HEK293T (cell line): ENCODE measurements around the gene MVB12A.

Experiments used
- FOXA1 ChIP-seq: fragments of 450-650 bp; IDR thresholded peaks from 2 replicates; pipeline ENCODE4 v1.6.1; 2016; ENCODE audit warnings: mild to moderate bottlenecking
- FOXM1 ChIP-seq: fragments of 450-650 bp; IDR thresholded peaks from 2 replicates; pipeline ENCODE4 v1.6.1; 2017; ENCODE audit warnings: mild to moderate bottlenecking, borderline replicate concordance
- LEF1 ChIP-seq: fragments of 450-650 bp; IDR thresholded peaks from 2 replicates; pipeline ENCODE4 v1.6.1; 2017; ENCODE audit warnings: mild to moderate bottlenecking, borderline replicate concordance
- NFRKB ChIP-seq: fragments of 450-650 bp; IDR thresholded peaks from 2 replicates; pipeline ENCODE4 v1.6.1; 2016; ENCODE audit warnings: mild to moderate bottlenecking, moderate library complexity
- TARDBP ChIP-seq: fragments of 450-650 bp; IDR thresholded peaks from 2 replicates; pipeline ENCODE4 v1.6.1; 2016

DNA sequence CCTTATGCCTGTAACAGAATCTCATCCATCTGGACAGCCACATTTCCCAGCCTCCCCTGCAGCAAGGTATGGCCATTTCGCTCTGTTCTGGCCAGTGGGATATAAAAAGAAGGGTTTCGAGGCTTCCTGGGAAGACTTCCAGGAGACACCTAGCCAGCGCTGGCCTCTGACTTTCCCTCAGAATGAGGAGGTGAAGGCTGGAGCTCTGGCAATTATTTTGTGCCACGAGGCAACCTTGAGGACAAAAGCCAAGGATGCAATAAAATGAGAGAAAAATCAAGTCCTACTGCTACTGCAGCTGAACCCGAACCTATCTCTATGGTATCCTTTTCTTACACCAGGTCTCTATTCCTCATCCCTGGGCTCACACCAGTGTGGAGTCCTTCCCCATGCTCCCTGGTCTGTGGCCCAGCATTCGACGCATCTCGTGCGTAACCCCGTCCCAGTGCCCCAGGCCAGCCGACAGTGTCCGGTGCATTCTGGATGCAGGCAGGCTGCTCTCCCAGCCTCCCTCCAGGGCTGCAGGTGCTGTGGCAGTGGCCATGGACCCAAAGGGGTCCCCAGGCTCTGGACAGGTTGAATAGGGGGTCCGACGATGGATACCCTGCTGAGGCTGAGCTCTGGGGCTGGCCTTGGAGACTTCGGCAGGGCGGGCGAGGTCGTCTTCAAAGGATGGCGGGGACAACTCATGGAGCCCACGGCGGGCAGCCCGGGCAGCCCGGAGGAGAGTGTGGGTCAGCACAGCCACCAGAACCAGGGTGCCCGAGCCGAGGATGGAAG, 16.4 kb downstream of the MVB12A start:
- TF ChIP-seq TARDBP (no peak), FOXM1 (no peak), LEF1 (no peak), FOXA1 (no peak), NFRKB (no peak)
